ENCODE data around the gene KRTAP21-3. TPM values are rescaled to one million over a fixed set of nuclear protein-coding genes. Genes with fewer than 3 reads are reported as not detected.

KRTAP21-3 gene
- total and polyA plus RNA-seq, 2 donors (not counting 3 experiments of a cell fraction or from before 2014, with no cell fraction given), result not detected

GRCh38 chr21:30733026-30733425 lies 14.4 kb upstream of the KRTAP21-3 start:
- no TSS peak for BruUV-seq (replicated peaks)

More at GRCh38 chr21:30733026-30733425, 14.4 kb upstream of the KRTAP21-3 start:
- no peak overlapping the region for H3K4me2 ChIP-seq (ENCODE audit: insufficient read depth, low read length)
- H3K9me3 ChIP-seq (replicated peaks; ENCODE audit: control insufficient read depth, insufficient read depth, low read length), result no peaks in the 10 kb centered on the region
- ChIA-PET POLR2A (no interaction called here), CTCF (no interaction called here)
- H3K4me1 ChIP-seq (ENCODE audit: control insufficient read depth, extremely low read depth, insufficient read depth, low read length), result no peaks in the 10 kb centered on the region
- no peaks in the 10 kb centered on the region for H3K79me2 ChIP-seq (ENCODE audit: control insufficient read depth, insufficient read depth, low read length)
- H4K20me1 ChIP-seq (replicated peaks; ENCODE audit: control insufficient read depth, extremely low read depth, insufficient read depth, low read length), result no peaks in the 10 kb centered on the region
- H3K27ac ChIP-seq (ENCODE audit: insufficient read depth, low read depth, low read length), result no peak overlapping the region
- TF ChIP-seq MYC (IDR thresholded peaks at IDR 0.05; ENCODE audit: low read depth, low read length), result no peak
- TF ChIP-seq MAX (IDR thresholded peaks at IDR 0.05; ENCODE audit: insufficient read depth, insufficient read length), result no peak
- TF ChIP-seq POLR2A (IDR thresholded peaks at IDR 0.05; ENCODE audit: low read depth, low read length), result no peak
- no peak for TF ChIP-seq CTCF (IDR thresholded peaks at IDR 0.05; ENCODE audit: extremely low read depth in 1 of 2, insufficient read depth in 1 of 2, low read depth in 1 of 2, low read length in 2 of 2)
- TF ChIP-seq GATA2 (IDR thresholded peaks at IDR 0.05; ENCODE audit: insufficient read depth, insufficient read length, low read depth, low read length), result no peak
- no peak for TF ChIP-seq JUN (IDR thresholded peaks at IDR 0.05; ENCODE audit: borderline replicate concordance, insufficient read depth, insufficient read length, low read depth)
- no peak for TF ChIP-seq EZH2 (IDR thresholded peaks at IDR 0.05; ENCODE audit: borderline replicate concordance, low read depth, low read length, severe bottlenecking)
- TF ChIP-seq POLR2AphosphoS5 (IDR thresholded peaks at IDR 0.05; ENCODE audit: insufficient read depth, low read depth, low read length), result no peak
- no peak for TF ChIP-seq FOS (IDR thresholded peaks at IDR 0.05; ENCODE audit: borderline replicate concordance, insufficient read depth, low read length)
- H3K27me3 ChIP-seq (ENCODE audit: control insufficient read depth in 2 of 2, insufficient read depth in 2 of 2, low read length in 2 of 2), result no peaks in the 10 kb centered on the region
- no peak for FAIRE-seq
- H3K9me1 ChIP-seq (replicated peaks; ENCODE audit: control insufficient read depth, extremely low read depth, insufficient read depth, low read length), result no peaks in the 10 kb centered on the region
- intact Hi-C loops (cut with micrococcal nuclease), result no loop called here
- no peak overlapping the region for H2AFZ ChIP-seq (ENCODE audit: low read depth, low read length)
- no peak overlapping the region for H3K4me3 ChIP-seq (replicated peaks in 1 of 3; ENCODE audit: insufficient read depth in 1 of 3, low read depth in 1 of 3, low read length in 3 of 3)
- dilution Hi-C loops (cut with MboI; ENCODE audit: extremely low pct_ligation_motif_present, low sequenced_read_pairs), result no loop called here
- no peaks in the 10 kb centered on the region for H3K36me3 ChIP-seq (ENCODE audit: control insufficient read depth in 2 of 2, extremely low read depth in 1 of 2, insufficient read depth in 2 of 2, low read length in 2 of 2)
- no peak for DNase-seq (ENCODE audit: low read depth, low spot score)
- H3K9ac ChIP-seq (replicated peaks; ENCODE audit: extremely low read depth, insufficient read depth, low read length), result no peak overlapping the region
